Ovary (tissue), 3 donors: ENCODE results near the gene RAB40C.

Source experiments
- CTCF ChIP-seq, 3 donors: fragments of 450-650 bp in 2 of 3; fragments of 200-600 bp in 1 of 3; IDR thresholded peaks; one replicate each; pipeline versions ENCODE4 v1.5.1 to v1.8.0; 2016 to 2022; ENCODE audit warnings: antibody characterized with exemption in 3 of 3, mild to moderate bottlenecking in 1 of 3
- EP300 ChIP-seq: sonication (generic); formaldehyde crosslinking; IDR thresholded peaks from one replicate; pipeline ENCODE4 v1.6.1; 2017; ENCODE audit warnings: antibody characterized with exemption
- POLR2A ChIP-seq: fragments of 450-650 bp; IDR thresholded peaks from one replicate; pipeline ENCODE4 v1.6.1; 2017; ENCODE audit warnings: antibody characterized with exemption, mild to moderate bottlenecking, moderate library complexity
- donor health status: DM: no; HTN: no; CAD: no.

GRCh38 chr16:574021-574760 lies 15.7 kb upstream of the RAB40C start:
- TF ChIP-seq CTCF (IDR thresholded peaks at IDR 0.05) (no peak), POLR2A (no peak), EP300 (no peak)
